Retinal pigment epithelial cell (primary cell): ENCODE results near the gene EGR1.
"Not testable (repeated sequence)": the region's sequence is repeated elsewhere in the genome, so short reads cannot be mapped to it uniquely, and the experiment has no call there.

ENCODE experiments used
- DNase-seq: peaks from one replicate; pipeline ENCODE4 v3.0.0-alpha.2; 2010; ENCODE audit warnings: low read depth
- H3K4me3 ChIP-seq: 2 replicates; pipeline ENCODE4 v1.5.1; 2011; ENCODE audit warnings: mild to moderate bottlenecking, low read length, control low read depth, moderate library complexity
- CTCF ChIP-seq: conservative IDR thresholded peaks from 2 replicates; pipeline ENCODE4 v1.5.1; 2011; ENCODE audit warnings: low read depth, low read length, control low read depth, inconsistent platforms

EGR1 gene

DNA sequence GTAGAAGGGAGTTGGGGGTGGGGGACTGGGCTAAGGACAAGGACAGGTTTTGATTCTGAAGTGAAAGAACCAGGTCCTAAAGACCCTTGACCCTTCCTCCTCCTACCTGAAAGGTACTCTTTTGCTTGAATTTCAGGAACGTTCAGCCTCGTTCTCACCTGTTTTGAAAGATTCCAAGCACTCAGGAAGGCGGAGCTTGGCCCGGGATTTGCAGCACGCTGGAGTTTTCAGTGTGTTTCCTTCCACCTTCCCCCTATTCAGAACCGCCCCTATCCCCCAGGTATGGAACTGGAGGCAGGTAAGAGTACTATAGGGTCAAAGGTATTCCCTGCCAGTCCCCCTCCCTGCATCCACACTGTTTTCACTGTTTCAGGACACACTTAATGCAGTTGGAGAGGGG is 7.1 kb downstream of the EGR1 start:
- DNase-seq, result no peak
- no peak for TF ChIP-seq CTCF
- no peak overlapping the region for H3K4me3 ChIP-seq

DNA sequence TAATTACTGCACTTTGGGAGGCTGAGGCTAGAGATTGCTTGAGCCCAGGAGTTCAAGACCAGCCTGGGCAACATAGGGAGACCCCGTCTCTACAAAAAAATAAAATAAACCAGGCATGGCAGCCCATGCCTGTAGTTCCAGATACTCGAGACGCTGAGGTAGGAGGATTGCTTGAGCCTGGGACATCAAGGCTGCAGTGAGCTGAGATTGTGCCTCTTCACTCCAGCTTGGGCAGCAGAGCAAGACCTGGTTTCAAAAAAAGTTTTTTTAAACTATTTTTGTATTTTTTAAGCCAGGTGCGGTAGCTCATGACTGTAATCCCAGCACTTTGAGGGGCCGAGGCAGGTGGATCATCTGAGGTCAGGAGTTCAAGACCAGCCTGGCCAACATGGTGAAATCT is 7.9 kb downstream of the EGR1 start:
- not testable (repeated sequence) for DNase-seq

DNA sequence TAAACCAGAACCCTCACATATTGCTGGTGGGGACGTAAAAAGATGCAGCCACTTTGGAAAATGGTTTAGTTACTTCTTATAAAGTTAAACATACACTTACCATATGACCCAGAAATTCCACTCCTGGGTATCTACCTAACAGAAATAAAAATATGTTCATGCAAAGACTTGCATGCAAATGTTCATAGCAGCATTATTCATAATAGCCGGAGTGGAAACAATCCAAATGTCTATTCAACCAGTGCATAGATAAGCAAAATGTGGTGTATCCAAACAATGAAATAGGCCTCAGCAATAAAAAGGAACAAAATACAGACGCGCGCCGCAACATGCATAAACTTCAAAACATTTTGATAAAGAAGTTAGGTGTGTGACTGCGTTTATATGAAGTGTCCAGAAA is 11.6 kb downstream of the EGR1 start:
- no peak for DNase-seq
- H3K4me3 ChIP-seq, result no peak overlapping the region
- no peak for TF ChIP-seq CTCF

More for the DNA sequence above, 7.9 kb downstream of the EGR1 start:
- H3K4me3 ChIP-seq, result not testable (repeated sequence)

- no peak for DNase-seq
- H3K4me3 ChIP-seq, result no peak overlapping the region
- no peak for TF ChIP-seq CTCF
Observed at GRCh38 chr5:138482638-138483037, 17.4 kb downstream of the EGR1 start.

DNA sequence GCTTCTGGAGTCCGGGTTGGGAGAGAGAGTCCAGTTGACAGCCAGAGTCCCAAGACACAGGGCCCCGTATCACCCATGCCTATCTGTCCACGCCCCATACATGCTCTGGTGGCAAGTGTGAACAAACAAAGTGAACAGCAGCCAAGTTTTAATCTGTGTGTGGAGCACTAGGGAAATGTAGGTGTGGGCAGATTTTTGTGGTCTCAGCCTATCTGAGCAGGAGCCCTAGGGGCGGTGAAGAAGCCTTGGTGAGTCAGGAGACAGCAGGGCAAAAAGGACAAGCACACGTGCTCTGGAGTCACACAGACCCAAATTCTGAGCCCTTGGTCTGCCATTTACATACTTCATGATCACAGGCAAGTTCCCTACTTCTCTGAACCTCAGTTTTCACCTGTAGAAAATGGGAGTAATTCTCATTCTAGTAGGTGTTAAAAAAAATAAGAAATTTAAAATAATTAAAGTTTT is 23.2 kb downstream of the EGR1 start:
- no peak for TF ChIP-seq CTCF
- no peak overlapping the region for H3K4me3 ChIP-seq
- no peak for DNase-seq

DNA sequence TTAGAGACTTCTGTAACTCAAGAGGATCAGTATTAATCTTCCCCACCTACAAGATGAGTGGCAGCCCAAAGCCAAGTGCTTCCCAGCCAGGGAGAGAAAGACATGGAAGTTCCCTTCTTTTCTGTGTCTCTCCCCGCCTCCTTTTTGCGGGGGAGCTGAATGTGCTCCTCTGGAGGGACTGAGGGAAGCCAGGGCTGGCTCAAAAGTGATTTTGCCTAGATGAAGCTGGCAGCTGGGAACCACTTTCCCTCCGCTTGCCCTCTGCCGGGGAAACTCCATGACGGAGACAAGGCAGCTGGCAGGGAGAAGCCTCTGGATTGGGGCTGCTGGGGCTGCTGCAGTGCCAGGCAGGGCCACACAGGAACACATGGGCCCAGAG is 24.4 kb downstream of the EGR1 start:
- TF ChIP-seq CTCF, result no peak
- H3K4me3 ChIP-seq, result no peak overlapping the region
- DNase-seq, result no peak

DNA sequence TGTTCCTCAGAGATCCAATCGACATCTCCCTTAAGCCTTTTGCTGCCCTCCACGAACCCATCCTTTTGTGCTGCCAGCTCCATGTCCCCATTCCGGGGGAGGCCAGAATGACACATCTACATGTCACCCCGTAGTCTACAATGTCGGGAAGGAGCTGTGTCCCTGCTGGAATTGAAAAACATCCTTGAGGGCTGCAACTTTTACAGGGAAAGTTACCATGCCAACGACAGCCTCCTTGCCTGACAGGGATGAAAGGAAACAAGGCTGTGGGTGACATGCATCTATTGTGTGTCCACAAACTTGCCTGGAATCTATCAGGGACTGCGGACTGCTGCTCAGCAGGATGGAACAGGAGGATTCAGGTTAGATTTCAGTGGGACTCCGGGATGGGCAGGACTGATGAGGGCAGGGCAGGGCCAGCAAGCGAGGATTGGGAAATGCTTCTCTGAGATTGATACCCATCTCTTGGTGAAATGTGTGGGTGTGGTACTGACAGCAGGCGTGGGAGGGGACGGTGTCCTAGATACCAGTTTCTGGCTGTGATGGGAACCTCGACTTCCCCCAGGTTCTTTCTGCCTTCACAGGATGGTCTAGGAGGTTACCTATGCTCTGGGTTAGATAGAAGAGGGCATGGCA is 25.5 kb downstream of the EGR1 start:
- no peak for TF ChIP-seq CTCF
- DNase-seq, result no peak
- H3K4me3 ChIP-seq, result no peak overlapping the region

DNA sequence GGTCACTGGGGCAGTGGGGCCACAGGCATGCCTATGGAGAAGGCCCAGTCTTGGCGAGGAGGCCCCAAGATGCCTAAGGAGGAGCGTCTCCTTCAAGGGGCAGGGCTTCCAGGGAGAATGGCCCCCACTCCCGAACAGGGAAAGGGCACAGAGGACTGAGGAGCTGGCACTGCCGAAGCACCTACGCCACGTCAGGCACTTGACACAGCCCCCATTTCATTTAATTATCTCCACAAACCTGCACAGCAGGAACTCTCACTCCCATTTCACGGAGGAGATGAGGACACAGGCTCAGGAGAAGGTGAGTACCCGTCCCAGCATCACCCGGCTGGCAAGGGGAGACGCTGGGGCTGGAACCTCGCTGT is 26.0 kb downstream of the EGR1 start:
- no peak for TF ChIP-seq CTCF
- DNase-seq, result no peak
- H3K4me3 ChIP-seq, result peak overlapping the region; percentile 44
